Spinal cord (tissue), 10 donors: Measurements from ENCODE around the gene TCOF1. TPM values are rescaled to one million over a fixed set of nuclear protein-coding genes. Genes with fewer than 3 reads are reported as not detected.

ENCODE experiments used
- DNase-seq, 6 donors: peaks; one replicate each; pipeline versions ENCODE4 v3.0.0 to v3.0.0-alpha.2; 2013 to 2015; ENCODE audit warnings: low spot score in 6 of 6, low read depth in 4 of 6
- H3K27ac ChIP-seq: one replicate; pipeline ENCODE4 v1.5.1; 2013; ENCODE audit warnings: low read depth, low read length, control low read depth
- H3K27me3 ChIP-seq: one replicate; pipeline ENCODE4 v1.6.1; 2013; ENCODE audit warnings: low read length; ENCODE audit not compliant: control insufficient read depth, insufficient read depth
- H3K36me3 ChIP-seq: one replicate; pipeline ENCODE4 v1.6.1; 2013; ENCODE audit warnings: low read length; ENCODE audit not compliant: control insufficient read depth, insufficient read depth
- H3K4me1 ChIP-seq: one replicate; pipeline ENCODE4 v1.6.1; 2013; ENCODE audit warnings: low read length; ENCODE audit not compliant: control insufficient read depth, insufficient read depth
- H3K4me3 ChIP-seq: one replicate; pipeline ENCODE4 v1.5.1; 2013; ENCODE audit warnings: low read depth, low read length, control low read depth
- H3K9me3 ChIP-seq: one replicate; pipeline ENCODE4 v1.6.1; 2013; ENCODE audit warnings: low read length; ENCODE audit not compliant: control insufficient read depth, insufficient read depth
- WGBS: methylation state at CpG from one replicate; pipeline ENCODE4 v1.1.5; 2013; ENCODE audit warnings: missing lambda C conversion rate; ENCODE audit not compliant: insufficient coverage; 5-methylcytosine and 5-hydroxymethylcytosine counted together
- polyA plus RNA-seq, 2 donors: library from polyadenylated mRNA; unstranded; fragments of 120-200 nt; gene quantifications; one replicate each; pipeline ENCODE4 v1.2.1, GENCODE V29; 2013; ENCODE audit not compliant: insufficient read length in 2 of 2
- total RNA-seq, 2 donors: library from RNA; depleted of rRNA in 1 of 2; stranded (reverse); fragments of 120-200 nt in 1 of 2; fragments of >200 nt in 1 of 2; gene quantifications; one replicate each; pipeline versions ENCODE4 v1.2.3 to v1.2.4, GENCODE V29; 2013 to 2014
- donor health status: healthy.

The TCOF1 gene
- total and polyA plus RNA-seq, 4 donors: 8.7 to 26.3 (median 22.4) TPM

- Histone ChIP-seq H3K4me3 (no peak overlapping the region), H3K9me3 (no peaks in the 10 kb centered on the region), H3K36me3 (peaks cover 63% of the 10 kb centered on the region), H3K27ac (no peak overlapping the region), H3K4me1 (peaks cover 3% of the 10 kb centered on the region), H3K27me3 (no peaks in the 10 kb centered on the region)
- DNase-seq: no peak
- 87% methylated on average over 11 of the region's 11 CpGs for WGBS
These were observed 44.1 kb downstream of the TCOF1 start for GRCh38 chr5:150401376-150402228.

- no peaks in the 10 kb centered on the region for H3K27me3 ChIP-seq
- peaks cover 58% of the 10 kb centered on the region for H3K36me3 ChIP-seq
- no peaks in the 10 kb centered on the region for H3K9me3 ChIP-seq
- 91% methylated on average over 4 of the region's 4 CpGs for WGBS
- H3K4me1 ChIP-seq: peaks cover 3% of the 10 kb centered on the region
- H3K27ac ChIP-seq: no peak overlapping the region
- no peak overlapping the region for H3K4me3 ChIP-seq
- DNase-seq: no peak
These were observed 44.8 kb downstream of the TCOF1 start for GRCh38 chr5:150402229-150402773.

GRCh38 chr5:150402901-150403342 lies 45.4 kb downstream of the TCOF1 start:
- H3K4me3 ChIP-seq: no peak overlapping the region
- H3K4me1 ChIP-seq: peaks cover 3% of the 10 kb centered on the region
- peaks cover 52% of the 10 kb centered on the region for H3K36me3 ChIP-seq
- H3K27me3 ChIP-seq: no peaks in the 10 kb centered on the region
- DNase-seq: no peak
- WGBS: 98% methylated on average over 12 of the region's 12 CpGs
- H3K9me3 ChIP-seq: no peaks in the 10 kb centered on the region
- H3K27ac ChIP-seq: no peak overlapping the region

- Histone ChIP-seq H3K9me3 (no peaks in the 10 kb centered on the region), H3K27ac (no peak overlapping the region), H3K27me3 (no peaks in the 10 kb centered on the region), H3K4me1 (peaks cover 3% of the 10 kb centered on the region), H3K36me3 (peaks cover 40% of the 10 kb centered on the region), H3K4me3 (no peak overlapping the region)
- no peak for DNase-seq
- 94% methylated on average over 5 of the region's 5 CpGs for WGBS
These were observed 46.6 kb downstream of the TCOF1 start for GRCh38 chr5:150404121-150404520.

- DNase-seq: no peak
- H3K27ac ChIP-seq: no peak overlapping the region
- peaks cover 3% of the 10 kb centered on the region for H3K4me1 ChIP-seq
- no peaks in the 10 kb centered on the region for H3K9me3 ChIP-seq
- peaks cover 36% of the 10 kb centered on the region for H3K36me3 ChIP-seq
- H3K4me3 ChIP-seq: no peak overlapping the region
- WGBS: 90% methylated on average over 10 of the region's 10 CpGs
- no peaks in the 10 kb centered on the region for H3K27me3 ChIP-seq
These were observed 47.0 kb downstream of the TCOF1 start for GRCh38 chr5:150404535-150404934.

- Histone ChIP-seq H3K36me3 (peaks cover 29% of the 10 kb centered on the region), H3K4me3 (no peak overlapping the region), H3K9me3 (no peaks in the 10 kb centered on the region), H3K4me1 (peaks cover 8% of the 10 kb centered on the region), H3K27ac (no peak overlapping the region), H3K27me3 (no peaks in the 10 kb centered on the region)
- 86% methylated on average over 8 of the region's 9 CpGs for WGBS
- no peak for DNase-seq
These were observed 47.7 kb downstream of the TCOF1 start for GRCh38 chr5:150404941-150405816.

- 100% methylated on average over 1 of the region's 4 CpGs for WGBS
- H3K4me3 ChIP-seq: no peak overlapping the region
- no peaks in the 10 kb centered on the region for H3K9me3 ChIP-seq
- no peaks in the 10 kb centered on the region for H3K27me3 ChIP-seq
- no peak overlapping the region for H3K27ac ChIP-seq
- H3K4me1 ChIP-seq: peaks cover 4% of the 10 kb centered on the region
- no peak for DNase-seq
- H3K36me3 ChIP-seq: peaks cover 21% of the 10 kb centered on the region
These were observed 48.7 kb downstream of the TCOF1 start for GRCh38 chr5:150406103-150406722.

GRCh38 chr5:150406723-150407095 lies 49.2 kb downstream of the TCOF1 start:
- H3K27ac ChIP-seq: no peak overlapping the region
- H3K36me3 ChIP-seq: peaks cover 19% of the 10 kb centered on the region
- peaks cover 4% of the 10 kb centered on the region for H3K4me1 ChIP-seq
- H3K9me3 ChIP-seq: no peaks in the 10 kb centered on the region
- 76% methylated on average over 10 of the region's 10 CpGs for WGBS
- DNase-seq: no peak
- H3K4me3 ChIP-seq: no peak overlapping the region
- no peaks in the 10 kb centered on the region for H3K27me3 ChIP-seq

- Histone ChIP-seq H3K4me3 (no peak overlapping the region), H3K9me3 (no peaks in the 10 kb centered on the region), H3K27me3 (no peaks in the 10 kb centered on the region), H3K27ac (no peak overlapping the region), H3K36me3 (peaks cover 19% of the 10 kb centered on the region), H3K4me1 (peaks cover 4% of the 10 kb centered on the region)
- DNase-seq: no peak
- WGBS: 74% methylated on average over 9 of the region's 13 CpGs
These were observed 49.7 kb downstream of the TCOF1 start for GRCh38 chr5:150407096-150407720.
